Measurements from ENCODE around the gene CLEC2B.

CLEC2B gene

DNA sequence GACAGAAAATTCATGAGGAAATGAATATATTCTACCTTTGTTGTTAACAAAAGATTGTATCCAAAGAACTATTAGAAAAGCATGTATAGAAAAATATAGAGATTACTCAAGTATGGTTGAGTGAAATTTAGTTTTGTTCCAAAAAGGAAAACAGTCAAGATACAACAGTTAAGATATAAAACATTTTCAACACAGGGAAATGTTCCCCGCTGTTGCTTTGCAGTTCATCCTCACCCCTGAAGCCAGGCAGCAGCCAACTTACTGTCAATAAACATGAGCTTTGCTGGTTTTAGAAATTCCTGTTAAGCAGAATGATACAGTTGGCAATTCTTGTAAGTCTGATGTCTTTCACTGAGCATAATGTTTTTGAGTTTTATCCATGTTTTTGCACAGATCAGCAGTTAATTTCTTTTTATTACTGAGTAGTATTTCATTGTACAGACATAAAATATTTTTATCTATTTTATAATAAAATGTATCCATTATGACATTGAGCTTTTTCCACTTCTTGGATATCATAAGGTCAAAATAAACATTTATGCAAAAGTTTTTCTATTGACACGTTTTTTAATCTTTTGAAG, 1.2 kb upstream of the CLEC2B start:
- Histone ChIP-seq H3K36me3 (ENCODE audit: control insufficient read depth, insufficient read depth, low read length) (no peaks in the 10 kb centered on the region), H3K27ac (ENCODE audit: insufficient read depth, low read length, poor library complexity, severe bottlenecking) (peak overlapping the region; percentile 90), H3K4me3 (ENCODE audit: insufficient read depth, low read depth, low read length, poor library complexity, severe bottlenecking) (peak overlapping the region; percentile 75), H3K27me3 (replicated peaks; ENCODE audit: control insufficient read depth, insufficient read depth, low read length, poor library complexity, severe bottlenecking) (no peaks in the 10 kb centered on the region), H3K9me3 (ENCODE audit: control insufficient read depth, low read length) (no peaks in the 10 kb centered on the region), H3K4me1 (ENCODE audit: control insufficient read depth, insufficient read depth, low read length, poor library complexity, severe bottlenecking) (peaks cover 7% of the 10 kb centered on the region)
- no peak for DNase-seq

DNA sequence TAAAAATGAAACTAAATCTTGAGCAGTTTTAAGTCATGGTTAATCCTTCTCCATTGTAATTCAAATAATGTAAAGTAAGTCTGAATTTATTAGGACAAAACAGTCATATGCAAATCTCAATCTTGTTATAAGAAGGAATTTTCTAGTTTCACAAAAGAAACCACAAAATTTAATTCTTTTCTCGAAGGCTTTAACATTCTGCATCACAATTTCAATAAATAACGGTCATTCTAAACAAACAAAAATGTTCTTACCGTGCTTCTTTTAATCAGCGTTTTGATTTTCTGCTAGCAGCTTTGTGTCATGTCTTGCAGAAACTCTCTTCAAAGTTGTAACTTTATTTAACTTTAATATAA, 225 bp downstream of the CLEC2B start:
- Histone ChIP-seq H3K36me3 (ENCODE audit: control insufficient read depth, insufficient read depth, low read length) (no peaks in the 10 kb centered on the region), H3K27ac (ENCODE audit: insufficient read depth, low read length, poor library complexity, severe bottlenecking) (peak overlapping the region; percentile 90), H3K4me3 (ENCODE audit: insufficient read depth, low read depth, low read length, poor library complexity, severe bottlenecking) (peak overlapping the region; percentile 75), H3K4me1 (ENCODE audit: control insufficient read depth, insufficient read depth, low read length, poor library complexity, severe bottlenecking) (peaks cover 7% of the 10 kb centered on the region), H3K9me3 (ENCODE audit: control insufficient read depth, low read length) (no peaks in the 10 kb centered on the region), H3K27me3 (replicated peaks; ENCODE audit: control insufficient read depth, insufficient read depth, low read length, poor library complexity, severe bottlenecking) (no peaks in the 10 kb centered on the region)
- DNase-seq: no peak

DNA sequence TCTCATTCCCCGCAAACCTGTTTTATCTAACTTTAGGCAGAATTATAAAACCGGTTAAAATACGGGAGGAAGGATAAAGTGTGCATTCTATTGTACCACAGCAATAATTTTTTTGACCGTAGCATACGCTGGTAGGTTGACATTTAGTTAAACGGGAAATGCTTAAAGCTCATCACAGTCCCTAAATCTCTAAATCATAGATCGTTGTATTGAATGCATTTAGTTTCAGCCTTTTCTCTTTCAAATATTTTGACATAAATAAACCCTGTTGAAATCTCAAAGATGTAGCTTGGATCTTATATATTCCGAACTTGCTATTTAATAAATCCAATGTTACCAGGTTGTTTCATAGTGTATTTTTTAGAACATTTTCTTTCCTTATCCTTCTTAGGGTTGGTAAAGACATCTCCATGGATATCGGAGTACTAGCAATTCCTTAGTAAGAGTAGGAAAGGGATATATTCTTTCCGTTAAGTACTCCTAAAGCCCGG, 798 bp downstream of the CLEC2B start:
- Histone ChIP-seq H3K36me3 (ENCODE audit: control insufficient read depth, insufficient read depth, low read length) (no peaks in the 10 kb centered on the region), H3K27me3 (replicated peaks; ENCODE audit: control insufficient read depth, insufficient read depth, low read length, poor library complexity, severe bottlenecking) (no peaks in the 10 kb centered on the region), H3K27ac (ENCODE audit: insufficient read depth, low read length, poor library complexity, severe bottlenecking) (peak overlapping the region; percentile 90), H3K4me1 (ENCODE audit: control insufficient read depth, insufficient read depth, low read length, poor library complexity, severe bottlenecking) (peaks cover 7% of the 10 kb centered on the region), H3K4me3 (ENCODE audit: insufficient read depth, low read depth, low read length, poor library complexity, severe bottlenecking) (peak overlapping the region; percentile 75), H3K9me3 (ENCODE audit: control insufficient read depth, low read length) (no peaks in the 10 kb centered on the region)
- DNase-seq: no peak

DNA sequence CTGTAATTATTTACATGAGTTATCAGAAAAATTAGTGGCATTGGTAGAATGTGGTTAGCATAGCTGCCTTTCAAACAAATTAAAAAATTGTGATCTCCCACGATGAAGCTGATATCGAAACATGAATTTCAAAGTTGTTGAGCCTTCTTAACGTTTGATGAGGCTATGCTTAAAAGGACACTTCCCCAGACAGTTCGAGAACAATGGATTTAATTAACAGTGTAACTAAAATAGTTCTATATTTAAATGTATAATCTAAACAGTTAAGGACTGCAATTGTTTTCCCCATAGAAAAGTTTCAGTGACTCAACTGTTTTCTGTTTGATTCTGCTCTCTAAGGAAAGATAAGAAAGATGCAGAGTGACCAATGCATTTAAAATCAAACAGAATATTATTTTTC, 1.6 kb downstream of the CLEC2B start:
- Histone ChIP-seq H3K36me3 (ENCODE audit: control insufficient read depth, insufficient read depth, low read length) (no peaks in the 10 kb centered on the region), H3K4me3 (ENCODE audit: insufficient read depth, low read depth, low read length, poor library complexity, severe bottlenecking) (peak overlapping the region; percentile 75), H3K4me1 (ENCODE audit: control insufficient read depth, insufficient read depth, low read length, poor library complexity, severe bottlenecking) (peaks cover 7% of the 10 kb centered on the region), H3K27ac (ENCODE audit: insufficient read depth, low read length, poor library complexity, severe bottlenecking) (peak overlapping the region; percentile 54), H3K9me3 (ENCODE audit: control insufficient read depth, low read length) (no peaks in the 10 kb centered on the region), H3K27me3 (replicated peaks; ENCODE audit: control insufficient read depth, insufficient read depth, low read length, poor library complexity, severe bottlenecking) (no peaks in the 10 kb centered on the region)
- DNase-seq: no peak

DNA sequence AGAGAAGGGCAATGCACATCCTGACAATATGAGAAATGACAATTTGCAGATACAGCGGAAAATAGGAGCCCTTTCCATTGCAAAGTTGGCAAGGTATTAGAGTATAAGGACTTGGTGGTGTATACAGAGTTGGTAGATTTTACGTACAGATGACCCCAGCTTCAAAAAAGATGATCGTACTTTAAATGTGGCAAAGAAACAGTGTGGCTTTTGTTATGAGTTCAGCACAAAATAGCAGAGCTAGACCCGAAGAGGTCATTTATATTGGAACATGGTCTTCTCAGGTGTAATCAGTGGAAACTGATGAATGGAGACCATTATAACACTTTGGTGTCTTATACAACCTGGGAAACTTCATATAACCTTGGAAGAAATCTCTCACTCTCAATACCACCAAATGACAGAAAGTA, 2.3 kb downstream of the CLEC2B start:
- H3K27me3 ChIP-seq (replicated peaks; ENCODE audit: control insufficient read depth, insufficient read depth, low read length, poor library complexity, severe bottlenecking): no peaks in the 10 kb centered on the region
- peaks cover 7% of the 10 kb centered on the region for H3K4me1 ChIP-seq (ENCODE audit: control insufficient read depth, insufficient read depth, low read length, poor library complexity, severe bottlenecking)
- DNase-seq: no peak
- H3K9me3 ChIP-seq (ENCODE audit: control insufficient read depth, low read length): no peaks in the 10 kb centered on the region
- no peaks in the 10 kb centered on the region for H3K36me3 ChIP-seq (ENCODE audit: control insufficient read depth, insufficient read depth, low read length)
- H3K4me3 ChIP-seq (ENCODE audit: insufficient read depth, low read depth, low read length, poor library complexity, severe bottlenecking): peak overlapping the region; percentile 75
- peak overlapping the region; percentile 54 for H3K27ac ChIP-seq (ENCODE audit: insufficient read depth, low read length, poor library complexity, severe bottlenecking)

DNA sequence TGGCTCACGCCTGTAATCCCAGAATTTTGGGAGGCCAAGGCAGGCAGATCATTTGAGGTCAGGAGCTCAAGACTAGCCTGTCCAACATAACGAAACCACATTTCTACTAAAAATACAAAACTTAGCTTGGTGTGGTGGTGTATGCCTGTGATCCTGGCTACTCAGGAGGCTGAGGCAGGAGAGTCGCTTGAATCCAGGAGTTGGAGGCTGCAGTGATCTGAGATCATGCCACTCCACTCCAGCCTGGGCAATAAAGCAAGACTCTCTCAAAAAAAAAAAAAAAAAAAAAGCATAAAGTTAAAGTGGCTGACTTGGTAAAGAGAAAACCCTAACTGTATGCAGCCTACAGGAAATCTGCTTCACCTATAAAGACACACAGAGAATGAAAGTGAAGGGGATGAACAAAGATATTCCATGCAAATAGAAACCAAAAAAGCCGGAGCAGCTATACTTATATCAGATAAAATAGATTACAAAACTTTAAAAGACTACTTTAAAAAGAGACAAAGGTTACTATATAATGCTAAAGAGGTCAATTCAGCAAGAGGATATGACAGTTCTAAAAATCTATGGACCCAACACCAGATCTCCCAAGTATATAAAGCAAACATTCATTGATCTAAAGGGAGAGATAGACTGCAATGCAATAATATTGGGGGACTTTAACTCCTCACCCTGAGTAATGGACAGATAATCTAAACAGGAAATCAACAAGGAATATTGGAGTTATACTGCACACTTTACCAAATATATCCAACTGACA, 4.1 kb downstream of the CLEC2B start:
- H3K4me1 ChIP-seq (ENCODE audit: control insufficient read depth, insufficient read depth, low read length, poor library complexity, severe bottlenecking): no peaks in the 10 kb centered on the region
- no peaks in the 10 kb centered on the region for H3K27me3 ChIP-seq (replicated peaks; ENCODE audit: control insufficient read depth, insufficient read depth, low read length, poor library complexity, severe bottlenecking)
- no peaks in the 10 kb centered on the region for H3K9me3 ChIP-seq (ENCODE audit: control insufficient read depth, low read length)
- H3K4me3 ChIP-seq (ENCODE audit: insufficient read depth, low read depth, low read length, poor library complexity, severe bottlenecking): peak overlapping the region; percentile 75
- DNase-seq: no peak
- H3K36me3 ChIP-seq (ENCODE audit: control insufficient read depth, insufficient read depth, low read length): no peaks in the 10 kb centered on the region
- peak overlapping the region; percentile 54 for H3K27ac ChIP-seq (ENCODE audit: insufficient read depth, low read length, poor library complexity, severe bottlenecking)

DNA sequence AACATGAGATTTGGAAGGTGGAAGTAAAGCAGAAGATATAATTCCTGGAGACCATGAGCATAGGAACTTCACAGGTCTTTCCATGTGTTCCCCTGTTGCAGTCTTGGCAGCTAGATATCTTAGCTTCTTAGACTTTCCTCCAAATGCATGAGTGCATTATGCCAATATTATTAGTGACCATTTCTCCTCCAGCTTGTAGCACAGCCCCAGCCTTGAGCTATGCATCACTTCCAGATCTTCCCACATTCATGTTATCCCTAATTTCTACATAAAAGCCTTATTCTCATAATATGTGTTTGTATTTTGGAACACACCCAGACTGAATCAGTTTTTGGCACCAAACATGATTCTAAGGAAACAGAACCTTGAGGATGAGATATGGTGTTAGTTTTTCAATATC, 11.0 kb downstream of the CLEC2B start:
- H3K4me1 ChIP-seq (ENCODE audit: control insufficient read depth, insufficient read depth, low read length, poor library complexity, severe bottlenecking): no peaks in the 10 kb centered on the region
- H3K9me3 ChIP-seq (ENCODE audit: control insufficient read depth, low read length): no peaks in the 10 kb centered on the region
- H3K27me3 ChIP-seq (replicated peaks; ENCODE audit: control insufficient read depth, insufficient read depth, low read length, poor library complexity, severe bottlenecking): no peaks in the 10 kb centered on the region
- DNase-seq: no peak
- no peak overlapping the region for H3K27ac ChIP-seq (ENCODE audit: insufficient read depth, low read length, poor library complexity, severe bottlenecking)
- peaks cover 44% of the 10 kb centered on the region for H3K36me3 ChIP-seq (ENCODE audit: control insufficient read depth, insufficient read depth, low read length)
- no peak overlapping the region for H3K4me3 ChIP-seq (ENCODE audit: insufficient read depth, low read depth, low read length, poor library complexity, severe bottlenecking)

DNA sequence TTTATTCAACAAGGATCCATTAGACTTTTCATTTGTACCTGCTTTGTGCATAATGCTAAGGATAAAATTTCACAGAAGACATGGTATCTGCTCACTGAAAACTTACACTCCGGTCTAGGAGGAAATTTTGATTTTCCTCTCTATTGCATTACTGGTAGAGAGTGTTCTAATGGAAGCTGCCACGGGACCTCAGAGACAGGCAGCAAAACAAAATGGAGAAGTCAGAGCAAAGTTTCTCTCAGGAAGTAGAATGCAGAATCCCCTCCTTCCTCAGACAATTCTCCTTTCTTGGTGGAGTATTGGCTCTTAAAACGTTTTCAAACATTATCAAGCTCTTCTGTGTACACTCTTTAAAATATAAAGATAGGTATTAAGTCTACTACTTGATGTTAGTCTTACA, 12.3 kb downstream of the CLEC2B start:
- no peak overlapping the region for H3K27ac ChIP-seq (ENCODE audit: insufficient read depth, low read length, poor library complexity, severe bottlenecking)
- no peaks in the 10 kb centered on the region for H3K4me1 ChIP-seq (ENCODE audit: control insufficient read depth, insufficient read depth, low read length, poor library complexity, severe bottlenecking)
- no peak for DNase-seq
- H3K4me3 ChIP-seq (ENCODE audit: insufficient read depth, low read depth, low read length, poor library complexity, severe bottlenecking): no peak overlapping the region
- no peaks in the 10 kb centered on the region for H3K27me3 ChIP-seq (replicated peaks; ENCODE audit: control insufficient read depth, insufficient read depth, low read length, poor library complexity, severe bottlenecking)
- H3K9me3 ChIP-seq (ENCODE audit: control insufficient read depth, low read length): no peaks in the 10 kb centered on the region
- H3K36me3 ChIP-seq (ENCODE audit: control insufficient read depth, insufficient read depth, low read length): peaks cover 56% of the 10 kb centered on the region

DNA sequence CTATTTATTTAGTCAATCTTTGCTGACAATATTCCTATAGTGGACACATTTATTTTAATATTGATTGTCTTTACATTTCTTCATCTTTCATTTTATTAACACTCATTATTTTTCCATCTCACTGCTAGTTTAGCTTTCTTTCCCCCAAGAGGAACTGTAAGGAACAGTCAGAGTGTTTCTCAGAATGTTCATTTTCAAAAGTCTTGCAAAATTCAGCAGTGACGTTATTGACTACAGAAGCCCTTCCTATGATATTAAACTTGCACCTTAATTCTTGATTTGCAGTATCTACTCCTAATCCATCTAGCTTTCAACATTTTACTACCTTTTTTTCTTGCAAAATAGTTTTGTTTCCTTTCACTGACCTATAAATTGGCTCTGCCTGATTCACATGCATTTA, 13.0 kb downstream of the CLEC2B start:
- Histone ChIP-seq H3K27ac (ENCODE audit: insufficient read depth, low read length, poor library complexity, severe bottlenecking) (no peak overlapping the region), H3K9me3 (ENCODE audit: control insufficient read depth, low read length) (no peaks in the 10 kb centered on the region), H3K4me3 (ENCODE audit: insufficient read depth, low read depth, low read length, poor library complexity, severe bottlenecking) (no peak overlapping the region), H3K4me1 (ENCODE audit: control insufficient read depth, insufficient read depth, low read length, poor library complexity, severe bottlenecking) (no peaks in the 10 kb centered on the region), H3K27me3 (replicated peaks; ENCODE audit: control insufficient read depth, insufficient read depth, low read length, poor library complexity, severe bottlenecking) (no peaks in the 10 kb centered on the region), H3K36me3 (ENCODE audit: control insufficient read depth, insufficient read depth, low read length) (peaks cover 60% of the 10 kb centered on the region)
- no peak for DNase-seq

DNA sequence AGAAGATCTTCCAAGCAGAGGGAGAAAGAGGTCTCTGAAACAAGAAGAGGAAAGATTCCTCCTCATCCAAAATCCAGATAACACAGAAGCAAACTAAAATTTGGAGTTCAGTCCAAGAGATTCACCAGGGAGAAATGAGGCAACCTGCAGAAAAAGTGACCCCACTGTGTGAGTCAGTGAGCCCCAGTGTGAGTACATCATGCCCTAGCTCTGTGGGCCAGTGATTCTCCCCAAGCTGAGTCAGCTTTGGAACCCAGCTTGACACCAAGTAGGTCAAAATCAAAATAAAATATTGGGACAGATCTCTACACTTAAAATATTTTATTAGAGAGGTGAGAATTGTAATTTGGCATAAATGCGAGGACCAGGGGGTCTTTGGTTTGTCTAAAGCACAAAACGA, 17.2 kb downstream of the CLEC2B start:
- Histone ChIP-seq H3K36me3 (ENCODE audit: control insufficient read depth, insufficient read depth, low read length) (peaks cover 51% of the 10 kb centered on the region), H3K27ac (ENCODE audit: insufficient read depth, low read length, poor library complexity, severe bottlenecking) (no peak overlapping the region)

More for the DNA sequence above, 17.2 kb downstream of the CLEC2B start:
- no peaks in the 10 kb centered on the region for H3K9me3 ChIP-seq (ENCODE audit: control insufficient read depth, low read length)
- DNase-seq: no peak
- H3K27me3 ChIP-seq (replicated peaks; ENCODE audit: control insufficient read depth, insufficient read depth, low read length, poor library complexity, severe bottlenecking): no peaks in the 10 kb centered on the region
- no peaks in the 10 kb centered on the region for H3K4me1 ChIP-seq (ENCODE audit: control insufficient read depth, insufficient read depth, low read length, poor library complexity, severe bottlenecking)
- no peak overlapping the region for H3K4me3 ChIP-seq (ENCODE audit: insufficient read depth, low read depth, low read length, poor library complexity, severe bottlenecking)
